H1 (cell line): ENCODE results near the gene CFL2. TPM values are rescaled to one million over a fixed set of nuclear protein-coding genes. Genes with fewer than 3 reads are reported as not detected.

Source experiments
- EGR1 ChIP-seq: IDR thresholded peaks from 2 replicates; pipeline ENCODE4 v1.6.1; 2011; ENCODE audit warnings: low read depth, low read length, borderline replicate concordance
- polyA plus RNA-seq, 7 experiments: library from polyadenylated mRNA; depleted of rRNA in 3 of 7; stranded (reverse) in 5 of 7; unstranded in 2 of 7; fragments of >200 nt in 5 of 7; fragments of 200-250 nt in 2 of 7; gene quantifications; 1 replicate in 5 of 7; 2 replicates in 1 of 7; 4 replicates in 1 of 7; pipeline versions ENCODE4 v1.2.1 to v1.2.3, GENCODE V29; 2011 to 2013; ENCODE audit warnings: missing spikeins in 2 of 7, mixed read lengths in 2 of 7
- total RNA-seq: library from RNA; stranded (reverse); fragmentation: NEBNext Ultra II Directional; extraction: Animal tissue kit (Norgen Biotek cat#: 25700); gene quantifications from 2 replicates; pipeline ENCODE4 v1.2.1, GENCODE V29; 2021

Gene CFL2
- total and polyA plus RNA-seq, 2 of the 8 experiments (the other 6 are each of a cell fraction or from before 2014, with no cell fraction given) = 9.7 to 20.5 TPM

- TF ChIP-seq EGR1 = no peak
These were observed 37.7 kb downstream of the CFL2 start (continued) for GRCh38 chr14:34676516-34677211.
